ENCODE results near the gene LTO1.

Gene LTO1, protein sequence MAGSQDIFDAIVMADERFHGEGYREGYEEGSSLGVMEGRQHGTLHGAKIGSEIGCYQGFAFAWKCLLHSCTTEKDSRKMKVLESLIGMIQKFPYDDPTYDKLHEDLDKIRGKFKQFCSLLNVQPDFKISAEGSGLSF

DNA sequence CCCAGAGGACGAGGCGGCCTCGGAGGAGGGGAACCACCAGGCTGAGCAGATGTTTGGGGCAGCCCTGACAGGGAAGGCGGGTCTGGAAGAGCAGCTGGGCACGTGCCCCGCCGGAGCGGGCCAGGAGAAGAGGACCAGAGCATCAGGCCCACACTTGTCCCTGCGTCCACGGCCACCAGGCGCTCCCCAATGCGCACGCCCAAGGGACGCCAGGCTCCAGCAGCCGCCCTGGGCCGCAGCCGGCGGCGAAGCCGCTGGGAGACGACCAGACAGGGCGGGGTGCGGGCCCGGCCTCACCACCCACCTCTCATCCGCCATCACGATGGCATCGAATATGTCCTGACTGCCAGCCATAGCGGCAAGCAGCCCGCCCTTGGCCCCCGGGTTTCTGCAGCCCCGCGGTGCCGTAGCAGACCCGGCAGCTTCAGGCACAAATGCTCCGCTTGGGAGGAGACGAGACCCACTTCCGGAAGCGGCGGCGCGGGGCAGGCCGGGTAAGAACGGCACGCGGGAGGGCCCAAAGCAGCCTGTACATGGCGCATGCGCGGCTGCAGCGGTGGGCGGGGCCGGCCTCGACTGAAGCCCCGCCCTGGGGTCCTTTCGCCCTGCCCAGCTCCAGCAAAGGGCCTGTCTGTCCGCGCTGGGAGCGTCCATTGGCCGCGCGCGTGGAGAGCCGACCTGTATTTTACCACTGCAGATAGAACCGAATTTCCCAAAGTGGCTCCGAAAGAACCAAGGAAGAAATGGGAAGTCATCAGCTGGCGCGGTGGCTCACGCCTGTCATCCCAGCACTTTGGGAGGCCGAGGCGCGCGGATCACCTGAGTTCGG is at the start of gene LTO1:
Gene LTO1, minus strand, starts transcription at position 468 of the 829 bp plus-strand sequence. Its CDS starts 114 bp downstream, at position 354.
- peak; percentile 56 for DNase-seq

DNA sequence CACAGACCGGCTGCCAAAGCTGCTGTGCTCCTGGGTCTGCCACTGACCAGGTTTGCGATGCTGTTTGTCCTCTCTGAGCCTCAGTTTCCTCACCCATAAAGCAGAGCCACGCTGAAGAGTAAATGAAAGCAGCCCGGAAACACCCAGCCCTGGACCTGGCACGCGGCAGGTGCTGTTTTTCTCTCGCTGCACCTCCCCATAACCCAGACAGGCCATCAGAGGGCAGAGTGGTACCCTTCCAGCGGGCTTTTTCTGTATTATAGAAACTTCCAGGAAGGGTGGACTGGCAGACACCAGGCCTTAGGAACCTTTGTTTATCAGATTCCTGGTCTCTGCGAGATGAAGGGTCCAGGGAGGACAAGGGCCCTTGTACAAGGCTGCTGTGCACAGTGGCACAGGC is 46.6 kb upstream of the LTO1 start:
- DNase-seq: peak; percentile 6

DNA sequence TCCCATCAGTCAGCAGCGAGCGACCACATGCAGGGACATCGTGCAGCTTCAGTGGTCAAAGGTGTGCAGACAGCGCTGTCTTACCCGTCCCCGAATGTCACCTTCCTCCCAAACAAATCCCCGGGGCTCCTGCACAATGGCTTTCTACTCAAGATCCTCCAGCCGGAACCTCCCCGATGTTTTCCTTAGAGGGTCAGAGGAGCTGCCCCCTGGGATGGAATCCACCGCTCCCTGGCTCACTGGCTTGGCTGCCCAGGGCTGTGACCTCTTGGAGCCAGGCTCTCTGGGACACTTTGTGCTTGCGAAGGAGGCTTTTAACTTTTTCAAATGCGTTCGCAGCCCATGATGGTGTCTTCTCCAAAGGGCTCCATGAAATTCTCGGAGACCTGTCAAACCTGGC is 46.0 kb upstream of the LTO1 start:
- DNase-seq: no peak

GRCh38 chr11:69718912-69719311 is 43.8 kb upstream of the LTO1 start:
- no peak for DNase-seq

DNA sequence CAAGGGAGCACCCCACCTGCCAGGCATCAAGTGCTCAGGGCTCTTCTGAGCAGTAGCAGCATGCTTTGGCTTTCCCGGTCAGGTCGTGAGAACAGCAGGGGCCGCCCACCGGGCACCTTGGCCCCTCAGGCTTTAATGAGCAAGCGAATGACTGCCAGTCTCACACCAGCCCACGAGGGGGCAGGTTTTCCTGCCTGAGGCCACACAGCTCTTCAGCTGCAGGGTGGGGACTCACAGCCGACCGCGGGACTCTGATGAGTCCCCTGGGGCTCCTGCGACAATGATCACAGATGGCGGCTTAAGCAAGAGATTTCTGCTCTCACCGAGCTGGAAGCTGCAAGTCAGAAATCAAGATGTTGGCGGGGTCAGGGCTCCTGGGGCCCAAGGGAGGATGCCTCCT is 43.0 kb upstream of the LTO1 start:
- DNase-seq: peak; percentile 72

- no peak for DNase-seq
Observed at GRCh38 chr11:69716891-69717747, 42.0 kb upstream of the LTO1 start.

DNA sequence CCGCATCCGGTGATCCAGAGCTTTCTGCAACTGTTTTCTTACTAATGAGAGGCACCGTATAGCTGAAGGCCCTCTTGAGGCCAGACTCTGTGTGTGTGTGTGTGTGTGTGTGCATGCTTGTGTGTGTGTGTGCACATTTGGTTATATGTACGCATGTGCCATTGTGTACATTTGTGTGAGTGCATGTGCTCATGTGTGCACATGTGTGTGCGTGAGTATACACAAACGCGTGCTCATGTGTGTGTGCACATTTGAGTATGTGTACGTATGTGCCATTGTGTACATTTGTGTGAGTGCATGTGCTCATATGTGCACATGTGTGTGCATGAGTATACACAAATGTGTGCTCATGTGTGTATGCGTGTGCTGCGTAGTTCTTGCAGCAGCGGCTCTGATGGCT is 40.9 kb upstream of the LTO1 start:
- DNase-seq: no peak

DNA sequence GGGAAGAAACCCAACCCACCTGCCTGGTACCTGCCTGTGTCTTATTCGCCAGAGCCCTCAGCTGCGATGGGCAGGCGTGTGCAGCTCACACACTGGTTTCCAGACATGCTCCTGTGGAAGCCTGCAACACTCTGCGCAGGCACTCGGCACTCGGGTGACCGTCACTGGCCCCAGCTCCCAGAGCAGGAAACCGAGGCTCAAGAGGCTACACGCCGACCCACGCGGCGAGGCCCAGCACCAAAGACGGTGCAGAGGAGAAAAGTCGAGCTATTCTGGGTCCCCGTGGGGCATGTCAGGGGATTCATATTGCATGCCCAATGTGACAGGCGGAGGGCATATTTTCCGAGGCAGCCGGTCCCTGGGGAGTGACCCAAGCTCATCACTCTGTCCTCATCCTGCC is 40.3 kb upstream of the LTO1 start:
- no peak for DNase-seq

- DNase-seq: no peak
Observed at GRCh38 chr11:69711822-69712801, 37.0 kb upstream of the LTO1 start.

DNA sequence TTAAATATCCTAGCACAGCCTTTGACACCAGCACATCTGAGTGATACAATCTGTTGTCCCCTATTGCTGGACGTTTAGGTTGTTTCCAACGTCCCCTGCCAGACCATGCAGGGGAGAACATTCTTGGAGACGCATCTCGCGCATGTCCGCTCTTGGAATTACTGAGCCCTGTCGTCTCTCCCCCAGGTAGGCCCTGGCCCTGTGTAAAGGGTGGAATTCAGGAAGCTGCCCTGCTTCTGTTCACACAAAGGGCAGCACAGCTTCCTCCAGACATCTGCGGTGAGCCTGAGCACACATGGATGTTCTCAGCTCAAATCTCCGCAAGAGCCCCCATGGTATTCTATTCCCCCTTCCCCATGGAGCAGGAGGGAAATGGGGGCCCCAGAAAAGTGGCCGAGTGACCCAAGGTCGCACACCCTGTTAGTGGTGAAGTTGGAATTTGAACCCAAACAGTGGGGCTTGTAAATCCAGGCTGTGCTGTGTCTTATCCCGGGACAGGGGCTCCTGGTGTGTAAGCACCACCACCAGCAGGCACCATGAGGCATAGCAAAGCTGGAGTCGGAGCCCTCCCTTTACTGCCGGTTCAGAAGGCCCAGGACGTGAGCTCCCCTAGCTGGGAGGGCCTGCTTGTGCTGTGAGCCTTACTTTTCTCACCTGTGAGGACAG is 33.7 kb upstream of the LTO1 start:
- DNase-seq: no peak

DNA sequence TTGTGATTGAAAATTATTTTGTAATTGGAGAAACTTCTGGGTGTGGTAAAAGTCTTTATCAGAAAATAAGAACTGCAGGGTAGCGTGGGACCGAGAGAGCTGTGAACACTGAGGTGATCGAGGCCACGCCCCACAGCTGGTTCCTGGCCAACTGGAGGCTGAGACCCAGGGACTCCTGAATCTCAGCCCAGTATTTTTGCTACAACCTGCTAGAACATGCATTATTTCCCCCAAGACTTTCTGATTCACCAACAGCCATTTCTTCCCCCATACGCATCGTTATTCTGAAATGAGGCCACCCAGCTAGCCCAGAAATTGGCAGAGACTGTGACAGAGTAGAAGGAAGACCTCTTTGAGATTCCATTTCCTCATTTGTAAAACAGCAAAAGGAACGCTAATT is 32.0 kb upstream of the LTO1 start:
- DNase-seq: no peak

DNA sequence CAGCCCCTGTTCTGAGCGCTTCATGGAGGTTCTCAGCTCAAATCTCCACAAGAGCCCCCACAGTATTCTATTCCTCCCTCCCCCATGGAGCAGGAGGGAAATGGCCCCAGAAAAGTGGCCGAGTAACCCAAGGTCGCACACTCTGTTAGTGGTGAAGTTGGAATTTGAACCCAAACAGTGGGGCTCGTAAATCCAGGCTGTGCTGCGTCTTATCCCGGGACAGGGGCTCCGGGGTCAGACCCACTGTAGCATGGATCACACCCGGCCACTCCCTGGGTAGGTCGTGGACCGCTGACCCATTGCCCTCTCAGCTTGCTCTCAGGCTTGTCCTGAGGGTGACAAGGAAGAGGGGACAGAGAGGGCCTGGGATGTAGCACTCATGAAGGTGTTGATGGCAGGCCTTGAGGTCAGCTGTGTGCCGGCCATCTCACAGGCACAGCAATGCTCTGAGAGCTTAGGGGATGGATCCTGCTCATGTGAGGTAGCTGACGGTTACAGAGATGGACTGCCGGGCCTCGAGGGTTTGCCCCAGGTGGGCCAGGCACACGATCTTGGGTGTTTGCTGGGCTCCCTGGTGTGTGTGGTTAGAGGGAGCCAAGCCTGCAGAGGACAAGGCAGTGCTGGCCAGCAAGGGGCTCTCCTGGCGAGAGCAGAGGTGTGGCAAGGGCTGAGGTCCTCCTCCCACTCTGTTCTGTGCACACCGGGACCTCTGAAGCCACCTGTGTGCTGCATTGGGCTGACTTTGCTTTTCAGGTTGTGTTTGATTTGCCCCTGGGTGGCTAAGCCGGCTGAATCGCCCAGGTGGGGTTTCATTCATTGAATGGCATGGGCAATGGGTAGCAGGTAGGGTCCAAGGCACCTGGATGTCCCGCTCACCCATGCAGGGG is 31.0 kb upstream of the LTO1 start:
- no peak for DNase-seq

GRCh38 chr11:69705351-69705811 is 30.2 kb upstream of the LTO1 start:
- no peak for DNase-seq

- DNase-seq: no peak
Observed at GRCh38 chr11:69704508-69705253, 29.5 kb upstream of the LTO1 start.

- DNase-seq: no peak
Observed at GRCh38 chr11:69703768-69704507, 28.8 kb upstream of the LTO1 start, which contains the start of gene FGF19. TSS of gene FGF19 (minus strand) at chr11:69704022. CDS start at chr11:69703876, 146 bp downstream.

DNA sequence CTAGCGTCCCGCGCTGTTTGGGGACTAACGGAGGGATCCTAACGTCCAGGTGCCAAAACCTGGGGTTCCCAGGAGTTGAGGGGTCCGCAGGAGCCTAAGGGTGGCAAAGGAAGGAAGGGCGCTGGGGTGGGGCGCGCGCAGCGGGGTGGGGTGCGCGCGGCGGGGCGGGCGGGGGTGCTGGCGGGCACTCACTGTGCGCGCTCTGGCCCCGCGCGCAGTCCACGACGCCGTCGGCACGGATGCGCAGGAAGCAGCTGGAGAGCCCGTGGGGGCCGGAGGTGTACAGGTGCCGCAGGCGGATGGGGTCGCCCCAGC is 28.3 kb upstream of the LTO1 start:
- no peak for DNase-seq

DNA sequence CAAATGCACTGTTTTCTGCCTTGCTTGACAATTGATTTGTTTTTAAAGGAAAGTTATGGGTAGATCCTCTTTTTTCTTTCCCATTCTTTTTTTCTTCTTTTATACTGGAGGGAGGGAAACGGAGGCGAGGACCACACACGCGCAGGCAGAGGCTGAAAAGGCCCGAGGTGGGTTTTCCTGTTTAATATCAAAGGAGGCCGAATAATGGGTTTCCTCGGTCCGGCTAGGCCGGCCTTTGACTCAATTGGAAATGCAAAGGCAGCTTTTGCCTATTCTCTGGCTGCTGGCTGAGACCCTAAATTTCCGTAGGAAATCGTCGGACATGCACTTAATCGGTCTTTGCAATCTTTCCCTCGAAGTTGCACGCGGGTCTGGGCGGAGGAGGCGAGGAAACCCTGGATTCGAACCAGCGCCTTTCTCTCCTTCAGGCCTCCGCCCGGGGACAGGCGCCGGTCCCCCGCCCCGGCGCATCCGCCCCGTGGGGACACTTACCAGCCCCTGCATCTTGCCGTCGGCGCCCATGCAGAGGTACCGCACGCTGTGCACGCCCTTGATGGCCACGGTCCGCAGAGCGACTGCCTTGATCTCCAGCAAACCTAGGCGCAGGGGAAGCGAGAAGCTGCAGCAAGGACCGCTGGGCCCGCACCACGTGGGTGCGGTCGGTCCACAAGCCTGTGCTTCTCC is 27.8 kb upstream of the LTO1 start:
- DNase-seq: no peak

DNA sequence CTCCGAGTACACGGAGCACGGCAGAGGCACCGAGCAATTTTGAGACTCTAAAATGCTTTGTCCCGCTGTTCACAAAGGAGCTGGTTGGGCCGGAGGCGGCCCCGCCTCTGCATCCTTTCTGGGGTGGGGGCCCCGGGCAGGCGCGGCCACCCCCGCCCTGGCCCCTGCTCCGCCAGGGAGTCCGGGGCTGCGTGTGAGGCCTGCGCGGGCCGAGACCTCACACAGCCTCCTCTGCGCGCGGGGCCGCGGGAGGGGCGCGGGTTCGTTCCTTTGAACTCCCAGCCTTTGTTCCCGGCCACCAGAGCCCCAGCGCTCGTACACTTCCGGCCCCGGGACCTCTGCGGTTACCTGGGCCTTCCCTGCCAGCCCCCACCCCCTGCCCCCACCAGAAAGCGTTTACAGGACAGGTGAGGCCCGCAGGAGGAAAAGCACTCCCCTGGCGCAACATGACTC is 27.1 kb upstream of the LTO1 start:
- DNase-seq: no peak

All from NCI-H1694 (cell line).